DOHH2 (cell line): ENCODE data around the gene ZBTB39.

Source experiments
- CTCF ChIP-seq: fragments of 200-600 bp; sonication (generic); IDR thresholded peaks from one replicate; pipeline ENCODE4 v1.5.1; 2014; ENCODE audit warnings: antibody characterized with exemption, mild to moderate bottlenecking, low read depth, low read length; ENCODE audit not compliant: poor library complexity, severe bottlenecking
- EZH2phosphoT487 ChIP-seq: fragments of 200-600 bp; sonication (generic); IDR thresholded peaks from 2 replicates; pipeline ENCODE4 v1.6.1; 2017; ENCODE audit warnings: borderline replicate concordance, mild to moderate bottlenecking, antibody characterized with exemption, low read length, moderate library complexity, mixed read lengths

- TF ChIP-seq CTCF: no peak
- no peak for TF ChIP-seq EZH2phosphoT487
These were observed 57.5 kb downstream of the ZBTB39 start for GRCh38 chr12:56948881-56949280.
